ENCODE data around the gene COQ10A. TPM values are rescaled to one million over a fixed set of nuclear protein-coding genes. Genes with fewer than 3 reads are reported as not detected.

Gene COQ10A
- total RNA-seq, 1 experiment from 2014 or later: 18.4 TPM

GRCh38 chr12:56255671-56256070 lies 11.1 kb upstream of the COQ10A start:
- Mint-ChIP-seq H3K4me1 (ENCODE audit: low read depth, unreplicated experiment) (peaks cover 13% of the 10 kb centered on the region), H3K36me3 (ENCODE audit: insufficient read depth, unreplicated experiment) (peaks cover 50% of the 10 kb centered on the region), H3K4me3 (ENCODE audit: unreplicated experiment) (no peak overlapping the region), H3K27me3 (ENCODE audit: insufficient read depth, unreplicated experiment) (no peaks in the 10 kb centered on the region), H3K27ac (ENCODE audit: unreplicated experiment) (no peak overlapping the region), H3K9me3 (ENCODE audit: unreplicated experiment) (no peaks in the 10 kb centered on the region)
- H3K9me3 ChIP-seq: no peaks in the 10 kb centered on the region
- H3K4me3 ChIP-seq (ENCODE audit: low read depth, low read length): no peak overlapping the region
- BruUV-seq (replicated peaks): no TSS peak
- peaks cover 18% of the 10 kb centered on the region for H3K4me1 ChIP-seq
- H3K36me3 ChIP-seq (ENCODE audit: control insufficient read depth, insufficient read depth, low read length): peaks cover 5% of the 10 kb centered on the region
- H3K27me3 ChIP-seq (replicated peaks; ENCODE audit: control insufficient read depth, insufficient read depth, low read length): no peaks in the 10 kb centered on the region
- ChIA-PET POLR2A (no interaction called here), CTCF (no interaction called here)
- DNase-seq: no peak
- TF ChIP-seq, protein P1, sequence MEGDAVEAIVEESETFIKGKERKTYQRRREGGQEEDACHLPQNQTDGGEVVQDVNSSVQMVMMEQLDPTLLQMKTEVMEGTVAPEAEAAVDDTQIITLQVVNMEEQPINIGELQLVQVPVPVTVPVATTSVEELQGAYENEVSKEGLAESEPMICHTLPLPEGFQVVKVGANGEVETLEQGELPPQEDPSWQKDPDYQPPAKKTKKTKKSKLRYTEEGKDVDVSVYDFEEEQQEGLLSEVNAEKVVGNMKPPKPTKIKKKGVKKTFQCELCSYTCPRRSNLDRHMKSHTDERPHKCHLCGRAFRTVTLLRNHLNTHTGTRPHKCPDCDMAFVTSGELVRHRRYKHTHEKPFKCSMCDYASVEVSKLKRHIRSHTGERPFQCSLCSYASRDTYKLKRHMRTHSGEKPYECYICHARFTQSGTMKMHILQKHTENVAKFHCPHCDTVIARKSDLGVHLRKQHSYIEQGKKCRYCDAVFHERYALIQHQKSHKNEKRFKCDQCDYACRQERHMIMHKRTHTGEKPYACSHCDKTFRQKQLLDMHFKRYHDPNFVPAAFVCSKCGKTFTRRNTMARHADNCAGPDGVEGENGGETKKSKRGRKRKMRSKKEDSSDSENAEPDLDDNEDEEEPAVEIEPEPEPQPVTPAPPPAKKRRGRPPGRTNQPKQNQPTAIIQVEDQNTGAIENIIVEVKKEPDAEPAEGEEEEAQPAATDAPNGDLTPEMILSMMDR (IDR thresholded peaks at IDR 0.05; ENCODE audit: insufficient read depth in 1 of 2, low read depth in 1 of 2, low read length in 1 of 2, severe bottlenecking in 1 of 2, unreplicated experiment in 1 of 2): no peak
- intact Hi-C loops (cut with micrococcal nuclease; ENCODE audit: unreplicated experiment): loop anchor here (2.0 to 5.0 kb wide), 2 partner anchors 25 to 33 kb away; partner anchors contain the start of genes NABP2, RNF41 and SLC39A5

- no peak overlapping the region for H3K4me3 ChIP-seq (ENCODE audit: low read depth, low read length)
- TSS peak; percentile 23 for BruUV-seq (replicated peaks)
- POLR2A ChIA-PET: no interaction called here
These were observed 10.3 kb upstream of the COQ10A start for GRCh38 chr12:56256326-56256960.

GRCh38 chr12:56257071-56257470 lies 9.7 kb upstream of the COQ10A start:
- intact Hi-C loops (cut with micrococcal nuclease; ENCODE audit: unreplicated experiment): loop anchor here (2.0 to 5.0 kb wide), 2 partner anchors 26 to 35 kb away; partner anchors contain the start of genes NABP2, RNF41 and SLC39A5
- Mint-ChIP-seq H3K27ac (ENCODE audit: unreplicated experiment) (no peak overlapping the region), H3K36me3 (ENCODE audit: insufficient read depth, unreplicated experiment) (peaks cover 47% of the 10 kb centered on the region), H3K27me3 (ENCODE audit: insufficient read depth, unreplicated experiment) (no peaks in the 10 kb centered on the region), H3K4me1 (ENCODE audit: low read depth, unreplicated experiment) (peaks cover 27% of the 10 kb centered on the region), H3K4me3 (ENCODE audit: unreplicated experiment) (peak overlapping the region; percentile 74), H3K9me3 (ENCODE audit: unreplicated experiment) (peaks cover 6% of the 10 kb centered on the region)
- ChIA-PET POLR2A (interaction anchor here (0.6 to 1.6 kb wide), 2 partner anchors 17 to 129 kb away, joined by 3 to 6 read pairs; no protein-coding TSS in a partner anchor), CTCF (interaction anchor here (2.9 kb wide), 1 partner anchor 36 kb away, joined by 20 read pairs; the partner anchor contains the start of gene RNF41)
- Histone ChIP-seq H3K27me3 (replicated peaks; ENCODE audit: control insufficient read depth, insufficient read depth, low read length) (no peaks in the 10 kb centered on the region), H3K9me3 (no peaks in the 10 kb centered on the region), H3K4me1 (peaks cover 32% of the 10 kb centered on the region), H3K4me3 (ENCODE audit: low read depth, low read length) (peak overlapping the region; percentile 72; the same call in 1 of the 2 replicates), H3K36me3 (ENCODE audit: control insufficient read depth, insufficient read depth, low read length) (peaks cover 5% of the 10 kb centered on the region)
- TF ChIP-seq, protein P1 (IDR thresholded peaks at IDR 0.05; ENCODE audit: insufficient read depth in 1 of 2, low read depth in 1 of 2, low read length in 1 of 2, severe bottlenecking in 1 of 2, unreplicated experiment in 1 of 2): no peak
- DNase-seq: no peak
- BruUV-seq (replicated peaks): no TSS peak

More at GRCh38 chr12:56256326-56256960, 10.3 kb upstream of the COQ10A start:
- Histone ChIP-seq H3K36me3 (ENCODE audit: control insufficient read depth, insufficient read depth, low read length) (peaks cover 5% of the 10 kb centered on the region), H3K4me1 (peaks cover 25% of the 10 kb centered on the region), H3K27me3 (replicated peaks; ENCODE audit: control insufficient read depth, insufficient read depth, low read length) (no peaks in the 10 kb centered on the region), H3K9me3 (no peaks in the 10 kb centered on the region)
- Mint-ChIP-seq H3K27ac (ENCODE audit: unreplicated experiment) (no peak overlapping the region), H3K27me3 (ENCODE audit: insufficient read depth, unreplicated experiment) (no peaks in the 10 kb centered on the region), H3K4me1 (ENCODE audit: low read depth, unreplicated experiment) (peaks cover 20% of the 10 kb centered on the region), H3K36me3 (ENCODE audit: insufficient read depth, unreplicated experiment) (peaks cover 47% of the 10 kb centered on the region), H3K9me3 (ENCODE audit: unreplicated experiment) (no peaks in the 10 kb centered on the region), H3K4me3 (ENCODE audit: unreplicated experiment) (peak overlapping the region; percentile 74)
- CTCF ChIA-PET: interaction anchor here (2.9 kb wide), 1 partner anchor 35 kb away, joined by 20 read pairs; the partner anchor contains the start of gene RNF41
- intact Hi-C loops (cut with micrococcal nuclease; ENCODE audit: unreplicated experiment): loop anchor here (2.0 to 5.0 kb wide), 2 partner anchors 26 to 34 kb away; partner anchors contain the start of genes NABP2, RNF41 and SLC39A5
- TF ChIP-seq, protein P1 (IDR thresholded peaks at IDR 0.05; ENCODE audit: insufficient read depth in 1 of 2, low read depth in 1 of 2, low read length in 1 of 2, severe bottlenecking in 1 of 2, unreplicated experiment in 1 of 2): peak in 1 of 2 experiments; percentile 9
- DNase-seq: no peak
